ENCODE results near the gene ANGPT4. TPM values are rescaled to one million over a fixed set of nuclear protein-coding genes. Genes with fewer than 3 reads are reported as not detected.

The ANGPT4 gene
- total RNA-seq, 1 experiment from 2014 or later: not detected

- no peak overlapping the region for H3K4me2 ChIP-seq
- no peaks in the 10 kb centered on the region for H3K9me3 ChIP-seq (ENCODE audit: insufficient read depth, low read depth)
- H4K20me1 ChIP-seq (ENCODE audit: insufficient read depth): no peaks in the 10 kb centered on the region
- BruUV-seq (replicated peaks): no TSS peak
- H2AFZ ChIP-seq: no peak overlapping the region
- no peak overlapping the region for H3K4me3 ChIP-seq
- no peaks in the 10 kb centered on the region for H3K9me2 ChIP-seq (ENCODE audit: insufficient read depth)
- no peak overlapping the region for H3K27ac ChIP-seq
- TF ChIP-seq EZH2 (IDR thresholded peaks at IDR 0.05; ENCODE audit: low read depth): no peak
- no peak for TF ChIP-seq CTCF (conservative IDR thresholded peaks at IDR 0.05)
- ChIA-PET CTCF (no interaction called here), POLR2A (ENCODE audit: unreplicated experiment) (no interaction called here)
- no peaks in the 10 kb centered on the region; the same call in 1 of the 2 replicates for H3K27me3 ChIP-seq (ENCODE audit: insufficient read depth, low read depth)
- intact Hi-C loops (cut with micrococcal nuclease; ENCODE audit: unreplicated experiment): no loop called here
- no peak for DNase-seq
- no peaks in the 10 kb centered on the region for H3K36me3 ChIP-seq (ENCODE audit: low read depth)
- no peaks in the 10 kb centered on the region for H3K79me2 ChIP-seq (ENCODE audit: low read depth)
- H3K4me1 ChIP-seq (replicated peaks; ENCODE audit: insufficient read depth): 0 out of 2 replicates have a peak, but pooled peaks cover 5% of the 10 kb centered on the region
- H3F3A ChIP-seq (ENCODE audit: insufficient read depth, low read depth): no peaks in the 10 kb centered on the region
These were observed 45.4 kb downstream of the ANGPT4 start for GRCh38 chr20:870758-871157.

GRCh38 chr20:869606-870005 lies 46.5 kb downstream of the ANGPT4 start:
- H3K4me3 ChIP-seq: no peak overlapping the region
- CTCF ChIA-PET: no interaction called here
- DNase-seq: no peak
- H3K27me3 ChIP-seq (ENCODE audit: insufficient read depth, low read depth): no peaks in the 10 kb centered on the region; the same call in 1 of the 2 replicates
- no peak overlapping the region for H3K4me2 ChIP-seq
- H3K79me2 ChIP-seq (ENCODE audit: low read depth): no peaks in the 10 kb centered on the region
- H3K9me2 ChIP-seq (ENCODE audit: insufficient read depth): no peaks in the 10 kb centered on the region
- H4K20me1 ChIP-seq (ENCODE audit: insufficient read depth): no peaks in the 10 kb centered on the region
- no peaks in the 10 kb centered on the region for H3F3A ChIP-seq (ENCODE audit: insufficient read depth, low read depth)
- H3K4me1 ChIP-seq (replicated peaks; ENCODE audit: insufficient read depth): 0 out of 2 replicates have a peak, but pooled peaks cover 5% of the 10 kb centered on the region
- intact Hi-C loops (cut with micrococcal nuclease; ENCODE audit: unreplicated experiment): no loop called here
- no peaks in the 10 kb centered on the region for H3K9me3 ChIP-seq (ENCODE audit: insufficient read depth, low read depth)
- H3K27ac ChIP-seq: no peak overlapping the region
- H3K36me3 ChIP-seq (ENCODE audit: low read depth): no peaks in the 10 kb centered on the region
- no peak overlapping the region for H2AFZ ChIP-seq
- BruUV-seq (replicated peaks): no TSS peak
- TF ChIP-seq EZH2 (IDR thresholded peaks at IDR 0.05; ENCODE audit: low read depth) (no peak), CTCF (conservative IDR thresholded peaks at IDR 0.05) (no peak)
- POLR2A ChIA-PET (ENCODE audit: unreplicated experiment): no interaction called here

GRCh38 chr20:868279-868678 lies 47.9 kb downstream of the ANGPT4 start:
- no peaks in the 10 kb centered on the region for H4K20me1 ChIP-seq (ENCODE audit: insufficient read depth)
- TF ChIP-seq EZH2 (IDR thresholded peaks at IDR 0.05; ENCODE audit: low read depth) (no peak), CTCF (conservative IDR thresholded peaks at IDR 0.05) (no peak)
- 0 out of 2 replicates have a peak, but pooled peaks cover 3% of the 10 kb centered on the region for H3K4me1 ChIP-seq (replicated peaks; ENCODE audit: insufficient read depth)
- H3F3A ChIP-seq (ENCODE audit: insufficient read depth, low read depth): no peaks in the 10 kb centered on the region
- no peaks in the 10 kb centered on the region for H3K36me3 ChIP-seq (ENCODE audit: low read depth)
- ChIA-PET CTCF (no interaction called here), POLR2A (ENCODE audit: unreplicated experiment) (no interaction called here)
- H3K9me2 ChIP-seq (ENCODE audit: insufficient read depth): no peaks in the 10 kb centered on the region
- no peak overlapping the region for H3K27ac ChIP-seq
- intact Hi-C loops (cut with micrococcal nuclease; ENCODE audit: unreplicated experiment): no loop called here
- no peaks in the 10 kb centered on the region for H3K79me2 ChIP-seq (ENCODE audit: low read depth)
- H2AFZ ChIP-seq: no peak overlapping the region
- H3K4me3 ChIP-seq: no peak overlapping the region
- H3K4me2 ChIP-seq: no peak overlapping the region
- BruUV-seq (replicated peaks): no TSS peak
- no peaks in the 10 kb centered on the region; the same call in 1 of the 2 replicates for H3K27me3 ChIP-seq (ENCODE audit: insufficient read depth, low read depth)
- H3K9me3 ChIP-seq (ENCODE audit: insufficient read depth, low read depth): no peaks in the 10 kb centered on the region
- DNase-seq: no peak
